ENCODE results near the gene SLC6A16.
A peak's percentile ranks its signal among the peaks of the same experiment; 100 is the strongest.

GRCh38 chr19:49363268-49364082 lies 38.5 kb upstream of the SLC6A16 start, which contains the start of gene DKKL1:
- TF ChIP-seq EZH2 (IDR thresholded peaks at IDR 0.05; ENCODE audit: borderline replicate concordance, low read depth, low read length, poor library complexity, severe bottlenecking), result no peak
- TF ChIP-seq CTCF (conservative IDR thresholded peaks at IDR 0.05; ENCODE audit: low read depth, low read length), result peak; percentile 35
